Measurements from ENCODE around the gene TBX19.

DNA sequence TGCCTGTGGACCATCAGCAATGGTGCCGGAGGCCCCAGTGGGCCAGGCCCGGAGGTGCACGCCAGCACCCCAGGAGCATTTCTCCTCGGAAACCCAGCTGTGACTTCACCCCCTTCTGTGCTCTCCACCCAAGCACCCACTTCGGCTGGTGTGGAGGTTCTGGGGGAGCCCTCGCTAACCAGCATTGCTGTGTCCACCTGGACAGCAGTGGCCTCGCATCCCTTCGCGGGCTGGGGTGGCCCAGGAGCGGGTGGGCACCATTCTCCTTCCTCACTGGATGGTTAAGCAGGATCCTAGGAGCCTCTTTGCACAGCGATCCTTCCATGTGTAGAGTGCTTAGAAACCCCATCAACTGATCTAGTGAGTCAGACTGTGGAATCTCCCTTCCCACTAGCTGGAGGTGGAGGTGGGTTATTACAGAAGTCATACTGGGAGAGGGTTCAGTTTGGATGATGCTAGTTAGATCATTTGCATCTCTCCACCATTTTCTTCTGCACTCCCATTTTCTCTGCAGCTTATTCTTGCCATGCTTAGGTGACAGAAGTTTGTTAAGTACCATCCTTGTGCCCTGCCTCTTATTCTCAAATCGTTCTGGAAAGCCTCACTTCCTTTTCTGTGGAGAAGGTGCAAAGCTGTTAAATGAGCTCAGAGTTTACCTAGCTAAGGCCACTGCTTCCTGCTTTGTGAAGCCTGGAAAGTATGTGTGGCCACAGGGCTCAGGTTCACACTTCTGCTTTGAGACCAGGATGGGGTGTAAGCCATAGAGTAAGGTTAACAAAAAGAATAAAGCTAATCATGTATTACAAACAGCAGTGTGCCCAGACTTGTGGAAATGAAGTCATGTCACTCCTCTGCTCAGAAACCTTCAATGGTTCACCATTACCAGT is 32.3 kb downstream of the TBX19 start:
- TF ChIP-seq, protein P1, sequence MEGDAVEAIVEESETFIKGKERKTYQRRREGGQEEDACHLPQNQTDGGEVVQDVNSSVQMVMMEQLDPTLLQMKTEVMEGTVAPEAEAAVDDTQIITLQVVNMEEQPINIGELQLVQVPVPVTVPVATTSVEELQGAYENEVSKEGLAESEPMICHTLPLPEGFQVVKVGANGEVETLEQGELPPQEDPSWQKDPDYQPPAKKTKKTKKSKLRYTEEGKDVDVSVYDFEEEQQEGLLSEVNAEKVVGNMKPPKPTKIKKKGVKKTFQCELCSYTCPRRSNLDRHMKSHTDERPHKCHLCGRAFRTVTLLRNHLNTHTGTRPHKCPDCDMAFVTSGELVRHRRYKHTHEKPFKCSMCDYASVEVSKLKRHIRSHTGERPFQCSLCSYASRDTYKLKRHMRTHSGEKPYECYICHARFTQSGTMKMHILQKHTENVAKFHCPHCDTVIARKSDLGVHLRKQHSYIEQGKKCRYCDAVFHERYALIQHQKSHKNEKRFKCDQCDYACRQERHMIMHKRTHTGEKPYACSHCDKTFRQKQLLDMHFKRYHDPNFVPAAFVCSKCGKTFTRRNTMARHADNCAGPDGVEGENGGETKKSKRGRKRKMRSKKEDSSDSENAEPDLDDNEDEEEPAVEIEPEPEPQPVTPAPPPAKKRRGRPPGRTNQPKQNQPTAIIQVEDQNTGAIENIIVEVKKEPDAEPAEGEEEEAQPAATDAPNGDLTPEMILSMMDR (IDR thresholded peaks at IDR 0.05): no peak
- TF ChIP-seq POLR2A (IDR thresholded peaks at IDR 0.05): no peak
